NT2/D1 (cell line): ENCODE measurements around the gene LHX6.

Experiments used
- SUZ12 ChIP-seq: IDR thresholded peaks from 2 replicates; pipeline ENCODE4 v1.6.1; 2011; ENCODE audit not compliant: insufficient read length, insufficient read depth; ENCODE audit errors: extremely low read depth
- YY1 ChIP-seq: IDR thresholded peaks from 2 replicates; pipeline ENCODE4 v1.6.1; 2011; ENCODE audit not compliant: insufficient read length, insufficient read depth
- ZNF274 ChIP-seq: IDR thresholded peaks from 2 replicates; pipeline ENCODE4 v1.6.1; 2011; ENCODE audit warnings: mild to moderate bottlenecking, low read depth, low read length

- TF ChIP-seq YY1, result no peak
- no peak for TF ChIP-seq SUZ12
- TF ChIP-seq ZNF274, result no peak
Observed at GRCh38 chr9:122258886-122259415, 30.2 kb upstream of the LHX6 start.
